Heart right ventricle (tissue), 16 donors: ENCODE data around the gene HPS1. TPM values are rescaled to one million over a fixed set of nuclear protein-coding genes. Genes with fewer than 3 reads are reported as not detected.

Experiments used
- ATAC-seq, 8 donors: fragments of 200-7000 bp; cut with Tn5 transposase; one replicate each; pipeline ENCODE4 v1.9.1; 2020; ENCODE audit warnings: mild to moderate bottlenecking in 8 of 8, moderate library complexity in 8 of 8, moderate number of reproducible peaks in 1 of 8
- DNase-seq, 2 donors: peaks; one replicate each; pipeline ENCODE4 v3.0.0-alpha.2; 2020
- H3K27ac ChIP-seq, 10 donors: fragments of 200-600 bp; sonication (generic) in 2 of 10; one replicate each; pipeline versions ENCODE4 v1.5.0 to v1.8.0; 2020 to 2022; ENCODE audit warnings: mild to moderate bottlenecking in 3 of 10
- H3K27me3 ChIP-seq, 7 donors: fragments of 200-600 bp; one replicate each; pipeline ENCODE4 v1.8.0; 2021 to 2022; ENCODE audit warnings: mild to moderate bottlenecking in 2 of 7
- H3K36me3 ChIP-seq, 9 donors: fragments of 200-600 bp; sonication (generic) in 1 of 9; one replicate each; pipeline versions ENCODE4 v1.5.0 to v1.8.0; 2020 to 2022; ENCODE audit warnings: mild to moderate bottlenecking in 2 of 9
- H3K4me1 ChIP-seq, 9 donors: fragments of 200-600 bp; sonication (generic) in 1 of 9; one replicate each; pipeline versions ENCODE4 v1.5.0 to v1.8.0; 2020 to 2022; ENCODE audit warnings: mild to moderate bottlenecking in 4 of 9
- H3K4me3 ChIP-seq, 10 donors: fragments of 200-600 bp; sonication (generic) in 2 of 10; one replicate each; pipeline versions ENCODE4 v1.5.0 to v1.8.0; 2020 to 2022; ENCODE audit warnings: mild to moderate bottlenecking in 7 of 10, moderate library complexity in 2 of 10
- H3K9me3 ChIP-seq, 11 donors: fragments of 200-600 bp in 10 of 11; sonication (generic) in 2 of 11; one replicate each; pipeline versions ENCODE4 v1.5.0 to v1.8.0; 2013 to 2022; ENCODE audit warnings: mild to moderate bottlenecking in 2 of 11, control low read depth in 1 of 11, moderate library complexity in 1 of 11
- CTCF ChIP-seq, 9 donors: fragments of 200-600 bp; sonication (generic) in 2 of 9; IDR thresholded peaks; one replicate each; pipeline versions ENCODE4 v1.5.0 to v1.8.0; 2021 to 2022; ENCODE audit warnings: antibody characterized with exemption in 9 of 9, mild to moderate bottlenecking in 5 of 9, moderate library complexity in 1 of 9
- WGBS, 2 donors: extraction: QIAGEN DNeasy Blood & Tissue Kit; methylation state at CpG; one replicate each; pipeline ENCODE4 v1.1.7; 2013; ENCODE audit warnings: inconsistent platforms in 1 of 2; 5-methylcytosine and 5-hydroxymethylcytosine counted together
- intact Hi-C, 10 donors: fragments of 100-400 bp; cut with DNase I; formaldehyde crosslinking; loops; one replicate each; pipeline versions ENCODE4 v1.11.1 to v1.14.2; 2022
- polyA plus RNA-seq, 2 donors: library from polyadenylated mRNA; stranded (reverse); fragments of 200-250 nt; gene quantifications; one replicate each; pipeline ENCODE4 v1.2.3, GENCODE V29; 2013
- total RNA-seq, 10 donors: library from RNA; stranded (reverse); fragmentation: NEBNext Ultra II Directional in 3 of 10; extraction: Animal tissue kit (Norgen Biotek cat#: 25700) in 3 of 10; gene quantifications; one replicate each; pipeline versions ENCODE4 v1.2.1 to v1.2.4, GENCODE V29; 2021 to 2023
- donor health status: Arrhythmogenic right ventricular cardiomyopathy.
- donor health status: ischemic (EF 13 %, LVEDD 7.1; RV severe dilation, severe dysfunction).
- donor health status: healthy with polysubstance abuse.
- donor health status: DM: no; HTN: yes; CAD: no.
- donor health status: DM: no; HTN: no; CAD: no.
- donor health status: ischemic (EF 25% LVEDD 6.9; RV normal size, moderate dysfunction).
- donor health status: ischemic (EF 25% LVEDD 5.7; RV mildly dilated, moderate dysfunction).
- donor health status: healthy.
- donor health status: DM: yes; HTN: yes; CAD: no.
- donor health status: Ischemic cardiomyopathy.
- donor health status: ischemic (EF 35%, LVEDD 5.7; RV mildly dilated, moderate dysfunction).
- donor health status: nonischemic (EF 11% LVEDD 7.7; RV severe dilation, severe dysfunction).
- donor health status: DM: yes; HTN: yes; CAD: no.
- donor health status: PGD.
- donor health status: ischemic (EF 29% LVEDD 5.4; RV normal size, mild dysfunction).
- donor health status: nonischemic (EF 23%, LVEDD 6.1; RV moderate dilation, normal function).

Gene HPS1
- total and polyA plus RNA-seq, 12 donors = 21.2 to 54.3 (median 33.4) TPM

- peaks cover 6 to 97% (median 44%) of the 10 kb centered on the region in 9 donors for H3K36me3 ChIP-seq
- no peak for TF ChIP-seq CTCF (IDR thresholded peaks at IDR 0.05)
Measured at GRCh38 chr10:98433371-98433770, 13.4 kb downstream of the HPS1 start.

GRCh38 chr10:98432330-98432729 lies 14.4 kb downstream of the HPS1 start:
- intact Hi-C loops = no loop called here
- H3K27me3 ChIP-seq = no peaks in the 10 kb centered on the region
- peak overlapping the region in 1 of 10 donors; percentile 73 for H3K27ac ChIP-seq
- WGBS, 2 donors = 57 to 98% methylated on average over 1 of the region's 1 CpG
- DNase-seq (no peak), ATAC-seq (no peak)
- peaks cover 0 to 16% (median 6%) of the 10 kb centered on the region in 9 donors for H3K4me1 ChIP-seq
- H3K9me3 ChIP-seq = peaks cover 0 to 18% (median 0%) of the 10 kb centered on the region in 11 donors
- H3K4me3 ChIP-seq = no peak overlapping the region
- H3K36me3 ChIP-seq = peaks cover 6 to 99% (median 46%) of the 10 kb centered on the region in 9 donors
- no peak for TF ChIP-seq CTCF (IDR thresholded peaks at IDR 0.05)

More at GRCh38 chr10:98433371-98433770, 13.4 kb downstream of the HPS1 start:
- no peaks in the 10 kb centered on the region for H3K27me3 ChIP-seq
- H3K4me3 ChIP-seq = no peak overlapping the region
- peaks cover 0 to 16% (median 6%) of the 10 kb centered on the region in 9 donors for H3K4me1 ChIP-seq
- intact Hi-C loops = no loop called here
- peaks cover 0 to 18% (median 0%) of the 10 kb centered on the region in 11 donors for H3K9me3 ChIP-seq
- no peak overlapping the region for H3K27ac ChIP-seq
- DNase-seq = no peak
- no peak for ATAC-seq
- 96 to 98% methylated on average over 1 of the region's 1 CpG for WGBS, 2 donors

- H3K9me3 ChIP-seq = peaks cover 0 to 18% (median 0%) of the 10 kb centered on the region in 11 donors
- H3K4me3 ChIP-seq = no peak overlapping the region
- H3K27me3 ChIP-seq = no peaks in the 10 kb centered on the region
- no peak for TF ChIP-seq CTCF (IDR thresholded peaks at IDR 0.05)
- peak overlapping the region; percentile 29 to 78 (median 58) for H3K27ac ChIP-seq
- ATAC-seq (peak; percentile 87 to 98 (median 96)), DNase-seq (peak; percentile 67 to 76)
- intact Hi-C loops = no loop called here
- peaks cover 0 to 14% (median under 1%) of the 10 kb centered on the region in 9 donors for H3K4me1 ChIP-seq
- 51 to 68% methylated on average over 8 of the region's 8 CpGs for WGBS, 2 donors
- H3K36me3 ChIP-seq = peaks cover 6 to 100% (median 50%) of the 10 kb centered on the region in 9 donors
Measured at GRCh38 chr10:98431016-98431415, 15.7 kb downstream of the HPS1 start.

GRCh38 chr10:98430427-98430826 lies 16.3 kb downstream of the HPS1 start:
- Histone ChIP-seq H3K4me1 (peaks cover 0 to 14% (median 3%) of the 10 kb centered on the region in 9 donors), H3K4me3 (no peak overlapping the region), H3K9me3 (peaks cover 0 to 18% (median 0%) of the 10 kb centered on the region in 11 donors), H3K27ac (peak overlapping the region in 6 of 10 donors; percentile 56 to 78 (median 67)), H3K27me3 (no peaks in the 10 kb centered on the region), H3K36me3 (peaks cover 6 to 100% (median 55%) of the 10 kb centered on the region in 9 donors)
- 96 to 97% methylated on average over 8 of the region's 8 CpGs for WGBS, 2 donors
- DNase-seq (no peak), ATAC-seq (no peak)
- TF ChIP-seq CTCF (IDR thresholded peaks at IDR 0.05) = no peak
- intact Hi-C loops = no loop called here
